ENCODE results near the gene ARCN1.

The ARCN1 gene

GRCh38 chr11:118621071-118621783 is 49.0 kb downstream of the ARCN1 start:
- peaks cover 17% of the 10 kb centered on the region for H3K27me3 ChIP-seq (ENCODE audit: insufficient read depth, poor library complexity, severe bottlenecking)
- no peak for TF ChIP-seq REST (IDR thresholded peaks at IDR 0.05; ENCODE audit: insufficient replicate concordance, low read depth)
- no peak for TF ChIP-seq CTCF (IDR thresholded peaks at IDR 0.05; ENCODE audit: insufficient read depth, low read length)
- TF ChIP-seq SPI1 (IDR thresholded peaks at IDR 0.05; ENCODE audit: borderline replicate concordance, low read depth), result peak; percentile 69; the same call in 1 of the 2 replicates
- peak; percentile 44 to 66 for DNase-seq (ENCODE audit: low read depth in 1 of 2, low spot score in 1 of 2)
- no peak overlapping the region for H3K27ac ChIP-seq (replicated peaks)
- peak overlapping the region; percentile 23 for H3K4me3 ChIP-seq (replicated peaks; ENCODE audit: insufficient read depth, low read length)

- Histone ChIP-seq H3K27ac (replicated peaks) (no peak overlapping the region), H3K27me3 (ENCODE audit: insufficient read depth, poor library complexity, severe bottlenecking) (peaks cover 17% of the 10 kb centered on the region), H3K4me3 (replicated peaks; ENCODE audit: insufficient read depth, low read length) (no peak overlapping the region)
- TF ChIP-seq REST (IDR thresholded peaks at IDR 0.05; ENCODE audit: insufficient replicate concordance, low read depth) (no peak), CTCF (IDR thresholded peaks at IDR 0.05; ENCODE audit: insufficient read depth, low read length) (no peak), GABPA (IDR thresholded peaks at IDR 0.05; ENCODE audit: low read depth) (no peak), POLR2AphosphoS5 (IDR thresholded peaks at IDR 0.05; ENCODE audit: low read depth) (no peak)
- DNase-seq (ENCODE audit: low read depth in 1 of 2, low spot score in 1 of 2), result no peak
Measured at GRCh38 chr11:118621784-118622375, 49.7 kb downstream of the ARCN1 start.

GRCh38 chr11:118622376-118623268 is 50.4 kb downstream of the ARCN1 start:
- no peak for DNase-seq (ENCODE audit: low read depth in 1 of 2, low spot score in 1 of 2)
- Histone ChIP-seq H3K27me3 (ENCODE audit: insufficient read depth, poor library complexity, severe bottlenecking) (peaks cover 19% of the 10 kb centered on the region), H3K27ac (replicated peaks) (no peak overlapping the region), H3K4me3 (replicated peaks; ENCODE audit: insufficient read depth, low read length) (no peak overlapping the region)
- TF ChIP-seq CTCF (IDR thresholded peaks at IDR 0.05; ENCODE audit: insufficient read depth, low read length) (no peak), GABPA (IDR thresholded peaks at IDR 0.05; ENCODE audit: low read depth) (no peak), SPI1 (IDR thresholded peaks at IDR 0.05; ENCODE audit: borderline replicate concordance, low read depth) (no peak), POLR2AphosphoS5 (IDR thresholded peaks at IDR 0.05; ENCODE audit: low read depth) (no peak), REST (IDR thresholded peaks at IDR 0.05; ENCODE audit: insufficient replicate concordance, low read depth) (no peak)

Data from HL-60 (cell line).